Measurements from ENCODE around the gene KRTAP5-11.
"Not testable (repeated sequence)": the region's sequence is repeated elsewhere in the genome, so short reads cannot be mapped to it uniquely, and the experiment has no call there.

Gene KRTAP5-11

DNA sequence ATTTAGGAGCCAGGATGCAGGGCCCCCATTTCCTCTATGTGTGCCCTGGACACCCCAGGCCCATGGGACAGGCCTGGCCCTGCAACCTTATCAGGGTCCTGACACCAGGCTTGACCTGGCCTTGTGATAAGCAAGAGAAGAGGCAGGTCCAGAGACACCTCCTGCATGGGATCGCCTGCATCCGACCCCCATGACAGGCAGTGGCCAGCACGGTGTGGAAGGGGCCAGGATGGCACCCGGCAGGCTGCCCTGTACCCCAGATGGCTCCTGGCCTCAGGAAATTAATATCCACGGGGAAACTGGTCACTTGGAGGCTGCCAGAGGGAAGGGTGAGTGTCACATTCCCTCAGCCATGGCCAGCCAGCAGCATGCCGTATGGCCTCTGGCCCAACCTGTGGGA lies 27.7 kb downstream of the KRTAP5-11 start:
- no peak for DNase-seq

DNA sequence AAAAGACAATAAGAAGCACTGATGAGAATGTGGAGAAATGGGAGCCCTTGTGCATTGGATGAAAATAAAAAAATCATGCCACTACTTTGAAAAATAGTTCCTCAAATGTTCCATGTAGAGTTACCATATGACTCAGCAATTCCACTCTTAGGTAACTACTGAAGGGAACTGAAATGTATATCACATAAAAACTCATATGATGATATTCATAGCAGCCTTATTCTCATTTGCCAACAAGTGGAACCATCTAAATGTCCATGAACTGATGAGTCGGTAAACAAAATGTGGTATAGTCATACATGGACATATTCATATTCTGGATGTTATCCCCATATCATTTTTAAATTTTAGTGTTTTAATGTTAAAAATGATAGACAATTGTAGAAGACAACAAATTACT lies 31.0 kb downstream of the KRTAP5-11 start:
- DNase-seq: no peak

DNA sequence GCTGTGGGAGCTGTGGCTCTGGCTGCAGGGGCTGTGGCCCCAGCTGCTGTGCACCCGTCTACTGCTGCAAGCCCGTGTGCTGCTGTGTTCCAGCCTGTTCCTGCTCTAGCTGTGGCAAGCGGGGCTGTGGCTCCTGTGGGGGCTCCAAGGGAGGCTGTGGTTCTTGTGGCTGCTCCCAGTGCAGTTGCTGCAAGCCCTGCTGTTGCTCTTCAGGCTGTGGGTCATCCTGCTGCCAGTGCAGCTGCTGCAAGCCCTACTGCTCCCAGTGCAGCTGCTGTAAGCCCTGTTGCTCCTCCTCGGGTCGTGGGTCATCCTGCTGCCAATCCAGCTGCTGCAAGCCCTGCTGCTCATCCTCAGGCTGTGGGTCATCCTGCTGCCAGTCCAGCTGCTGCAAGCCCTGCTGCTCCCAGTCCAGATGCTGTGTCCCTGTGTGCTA lies 33.9 kb downstream of the KRTAP5-11 start:
- DNase-seq: no peak

DNA sequence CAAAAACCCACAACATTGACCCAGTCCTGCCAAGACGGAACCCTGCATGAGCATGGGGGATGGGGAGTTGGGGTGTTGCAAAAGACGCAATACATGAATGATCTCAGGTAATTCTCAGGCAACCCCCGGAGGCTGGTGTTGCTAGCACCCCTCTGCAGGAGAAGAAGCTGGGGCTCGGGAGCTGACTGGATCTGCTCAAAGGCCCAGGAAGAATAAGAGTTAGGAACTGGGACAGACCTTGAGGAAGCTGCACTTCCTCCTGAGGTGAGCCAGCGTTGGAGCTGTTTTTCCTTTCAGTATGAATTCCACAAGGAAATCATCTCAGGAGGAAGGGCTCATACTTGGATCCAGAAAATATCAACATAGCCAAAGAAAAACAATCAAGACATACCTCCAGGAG lies 34.6 kb downstream of the KRTAP5-11 start, which contains the start of gene KRTAP5-9:
KRTAP5-9 (plus strand) TSS at position 301 of the 400 bp plus-strand sequence. CDS start 238 bp downstream, outside the sequence.
- no peak for DNase-seq

DNA sequence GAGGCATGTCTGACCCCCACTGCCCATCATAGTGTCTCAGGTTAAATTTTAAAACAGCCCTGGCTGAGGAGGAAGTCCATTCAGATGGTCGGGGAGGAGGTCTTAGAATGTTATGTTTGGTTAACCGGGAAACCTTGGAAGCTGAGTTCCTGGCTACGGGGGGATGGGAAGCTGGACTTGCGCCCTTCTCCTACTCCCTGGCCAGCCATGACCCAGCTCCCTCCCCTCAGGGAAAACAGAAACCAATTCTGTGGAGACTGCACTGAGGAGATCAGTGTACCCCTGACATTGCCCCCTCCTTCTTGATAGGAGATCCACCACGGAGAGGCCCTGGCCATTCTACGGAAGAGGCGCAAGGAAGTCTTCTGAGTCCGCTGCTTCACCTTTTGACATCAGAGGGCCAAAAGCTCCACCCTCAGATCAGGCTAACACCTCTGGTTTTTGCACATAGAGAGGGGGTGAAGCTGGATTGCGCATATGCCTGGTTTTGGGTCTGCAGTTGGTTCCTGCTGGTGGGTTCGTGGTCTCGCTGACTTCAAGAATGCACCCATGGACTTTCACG lies 37.2 kb downstream of the KRTAP5-11 start:
- no peak for DNase-seq

DNA sequence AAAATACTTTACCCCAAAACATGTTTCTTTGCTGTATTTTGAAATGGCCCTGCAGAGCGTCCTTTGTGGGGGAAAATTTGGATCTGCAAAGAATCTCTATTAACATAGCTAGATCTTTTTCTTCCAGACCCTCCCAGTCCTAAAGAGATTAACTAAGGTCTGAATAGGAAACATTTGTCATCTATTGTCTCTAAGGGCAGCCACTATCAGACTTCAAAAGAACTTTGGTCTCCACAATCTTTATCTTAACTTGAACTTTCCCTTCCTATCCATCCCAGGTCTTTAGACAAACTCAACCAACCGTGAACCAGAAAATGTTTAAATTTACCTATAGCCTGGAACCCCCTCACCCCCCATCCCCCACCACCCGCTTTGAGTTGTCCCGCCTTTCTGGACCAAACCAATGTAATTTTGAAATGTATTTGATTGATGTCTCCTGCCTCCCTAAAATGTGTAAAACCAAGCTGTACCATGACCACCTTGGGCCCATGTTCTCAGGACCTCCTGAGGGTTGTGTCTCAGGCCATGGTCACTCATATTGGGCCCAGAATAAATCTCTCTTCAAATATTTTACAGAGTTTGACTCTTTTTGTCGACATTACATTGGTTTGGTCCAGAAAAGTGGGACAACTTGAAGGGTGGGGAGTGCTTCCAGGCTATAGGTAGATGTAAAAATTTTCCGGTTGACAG lies 38.0 kb downstream of the KRTAP5-11 start:
- DNase-seq: no peak

DNA sequence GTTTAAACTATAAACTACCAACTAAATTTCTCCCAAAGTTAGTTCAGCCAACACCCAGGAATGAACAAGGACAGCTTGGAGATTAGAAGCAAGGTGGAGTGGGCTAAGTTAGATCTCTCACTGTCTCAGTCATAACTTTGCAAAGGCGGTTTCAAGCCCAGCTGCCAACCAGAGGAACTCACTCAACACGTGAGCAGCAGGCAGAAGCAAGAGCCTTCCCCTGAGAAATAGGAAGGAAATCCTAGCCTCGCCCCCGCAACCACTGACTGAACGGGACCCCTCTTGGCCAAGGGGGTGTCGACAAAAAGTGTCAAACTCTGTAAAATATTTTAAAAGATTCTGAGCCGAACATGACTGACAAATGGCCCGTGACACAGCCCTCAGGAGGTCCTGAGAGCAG lies 38.8 kb downstream of the KRTAP5-11 start:
- DNase-seq: no peak

DNA sequence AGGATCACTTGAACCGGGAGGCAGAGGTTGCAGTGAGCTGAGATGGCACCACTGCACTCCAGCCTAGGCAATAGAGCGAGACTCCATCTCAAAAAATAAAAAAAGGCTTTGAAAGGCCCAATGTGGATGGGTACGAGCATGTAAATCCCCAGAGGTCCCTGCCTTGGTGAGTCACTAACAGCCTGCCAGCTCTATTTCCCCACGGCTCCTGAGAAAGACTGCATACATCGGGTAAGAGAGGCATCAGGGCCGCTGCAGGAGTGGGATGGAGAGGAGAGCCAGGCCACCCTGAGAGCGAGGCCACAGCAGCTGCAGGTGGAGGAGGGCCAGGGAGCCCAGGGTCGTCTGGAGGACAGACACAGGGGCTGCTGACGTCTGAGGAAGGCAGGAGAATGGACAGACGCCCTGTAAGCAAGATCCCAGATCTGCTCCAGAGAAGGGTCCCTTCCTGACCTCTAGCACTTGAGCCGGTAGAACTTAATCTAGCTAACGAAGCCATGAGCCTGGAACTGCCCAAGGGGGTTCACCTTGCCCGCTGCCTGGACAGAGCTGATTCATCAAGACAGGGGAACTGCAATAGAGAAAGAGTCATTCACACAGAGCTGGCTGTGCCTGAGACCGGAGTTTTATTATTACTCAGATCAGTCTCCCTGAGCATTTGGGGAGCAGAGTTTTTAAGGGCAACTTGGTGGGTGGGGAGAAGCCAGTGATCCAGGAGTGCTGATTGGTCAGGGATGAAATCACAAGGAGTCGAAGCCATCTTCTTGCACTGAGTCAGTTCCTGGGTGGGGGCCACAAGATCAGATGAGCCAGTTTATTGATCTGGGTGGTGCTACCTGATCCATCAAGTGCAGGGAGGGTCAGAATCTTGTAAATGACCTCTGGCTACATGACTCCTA lies 39.5 kb downstream of the KRTAP5-11 start:
- no peak for DNase-seq

DNA sequence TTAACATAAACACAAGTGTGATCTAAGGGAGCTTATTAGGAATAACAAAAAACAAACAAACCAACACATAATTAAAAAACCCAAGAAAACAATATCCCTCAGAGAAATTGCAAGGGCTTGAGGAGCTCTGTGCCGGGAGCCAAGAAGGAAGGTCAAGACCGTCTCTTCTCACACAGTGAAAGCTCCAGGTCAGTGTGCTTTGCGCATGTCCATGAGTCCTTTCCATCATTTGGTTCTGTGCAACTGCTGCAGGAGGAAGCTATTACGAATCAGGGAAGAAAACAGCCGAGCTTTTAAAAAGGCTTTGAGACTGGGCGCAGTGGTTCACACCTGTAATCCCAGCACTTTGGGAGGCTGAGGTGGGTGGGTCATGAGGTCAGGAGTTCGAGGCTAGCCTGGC lies 40.3 kb downstream of the KRTAP5-11 start:
- no peak for DNase-seq

DNA sequence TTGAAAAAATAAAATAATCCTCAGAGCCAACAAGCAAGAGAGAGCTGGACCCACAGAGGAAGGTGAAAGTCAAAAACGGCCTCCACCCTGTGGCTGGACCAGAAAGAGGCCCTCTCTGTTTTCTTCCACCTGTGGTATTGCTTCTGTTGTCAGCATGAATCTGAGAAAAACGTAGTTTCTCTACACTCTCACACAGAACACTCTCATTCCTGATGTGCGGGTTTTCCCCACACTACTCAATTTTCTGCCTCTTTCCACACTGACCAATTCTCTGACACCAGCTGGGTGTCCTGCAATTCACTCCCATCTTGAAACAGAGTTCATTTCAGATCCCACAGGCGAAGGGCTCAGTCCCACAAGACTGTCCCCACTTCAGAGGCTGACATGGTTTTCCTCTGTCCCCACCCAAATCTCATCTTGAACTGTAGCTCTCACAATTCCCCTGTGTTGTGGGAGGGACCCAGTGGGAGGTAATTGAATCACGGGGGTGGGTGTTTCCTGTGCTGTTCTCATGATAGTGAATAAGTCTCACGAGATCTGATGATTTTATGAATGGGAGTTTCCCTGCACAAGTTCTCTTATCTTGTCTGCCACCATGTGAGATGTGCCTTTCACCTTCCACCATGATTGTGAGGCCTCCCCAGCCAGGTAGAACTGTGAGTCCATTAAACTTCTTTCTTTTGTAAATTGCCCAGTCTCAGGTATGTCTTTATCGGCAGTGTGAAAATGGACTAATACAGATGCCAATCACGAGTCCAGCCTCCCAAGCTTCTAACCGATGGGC lies 42.0 kb downstream of the KRTAP5-11 start:
- not testable (repeated sequence) for DNase-seq

DNA sequence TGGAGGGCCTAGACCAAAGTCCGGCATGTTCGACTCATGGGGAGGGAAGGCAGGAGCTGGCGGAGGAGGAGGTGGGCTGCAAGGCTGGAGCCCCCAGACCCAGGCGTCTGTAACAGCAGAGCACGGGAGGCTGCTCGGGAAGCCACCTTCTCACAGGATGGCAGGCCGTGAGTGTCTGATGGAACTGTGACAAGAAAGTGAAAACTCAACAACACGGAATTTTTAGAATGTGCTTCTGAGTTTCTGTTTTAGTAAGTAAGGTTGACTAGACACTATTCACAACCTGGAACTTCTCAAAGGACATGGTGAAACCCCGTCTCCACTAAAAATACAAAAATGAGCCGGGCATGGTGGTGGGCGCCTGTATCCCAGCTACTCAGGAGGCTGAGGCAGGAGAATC lies 42.7 kb downstream of the KRTAP5-11 start:
- DNase-seq: not testable (repeated sequence)

DNA sequence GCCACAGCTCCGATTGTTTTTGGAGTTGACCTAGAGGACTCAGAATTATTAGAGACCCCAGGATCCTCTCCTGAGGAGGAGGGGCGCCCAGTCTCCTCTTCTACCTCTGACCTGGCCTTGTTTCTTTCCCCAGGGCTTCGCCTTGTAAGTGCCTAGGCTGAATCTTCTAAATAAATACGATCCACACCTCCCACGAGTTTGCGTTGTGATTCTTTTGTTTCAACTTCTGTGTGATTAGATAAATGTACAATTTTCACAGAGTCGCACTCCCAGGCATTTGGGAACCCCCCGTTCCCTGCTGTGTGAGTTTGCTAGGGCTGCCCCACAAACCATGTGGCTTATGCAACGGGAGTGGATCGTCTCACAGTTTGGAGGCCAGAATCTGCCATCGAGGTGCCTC lies 43.7 kb downstream of the KRTAP5-11 start:
- DNase-seq: no peak

DNA sequence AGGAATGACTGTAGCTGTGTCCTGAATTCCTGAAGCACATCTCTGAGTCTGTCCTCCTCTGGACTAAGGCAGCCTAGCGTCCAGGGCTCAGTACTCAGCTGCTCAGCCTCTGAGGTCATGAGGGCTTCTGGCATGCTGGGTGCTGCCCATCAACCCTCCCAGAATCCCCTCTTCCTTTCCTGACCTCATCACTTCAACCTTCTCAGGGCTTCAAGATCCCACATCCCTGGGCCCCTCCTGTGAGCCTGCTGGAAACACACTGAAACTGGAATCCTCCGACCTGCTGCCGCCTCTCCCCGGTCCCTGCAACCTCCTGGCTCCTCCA lies 44.0 kb downstream of the KRTAP5-11 start:
- DNase-seq: no peak

DNA sequence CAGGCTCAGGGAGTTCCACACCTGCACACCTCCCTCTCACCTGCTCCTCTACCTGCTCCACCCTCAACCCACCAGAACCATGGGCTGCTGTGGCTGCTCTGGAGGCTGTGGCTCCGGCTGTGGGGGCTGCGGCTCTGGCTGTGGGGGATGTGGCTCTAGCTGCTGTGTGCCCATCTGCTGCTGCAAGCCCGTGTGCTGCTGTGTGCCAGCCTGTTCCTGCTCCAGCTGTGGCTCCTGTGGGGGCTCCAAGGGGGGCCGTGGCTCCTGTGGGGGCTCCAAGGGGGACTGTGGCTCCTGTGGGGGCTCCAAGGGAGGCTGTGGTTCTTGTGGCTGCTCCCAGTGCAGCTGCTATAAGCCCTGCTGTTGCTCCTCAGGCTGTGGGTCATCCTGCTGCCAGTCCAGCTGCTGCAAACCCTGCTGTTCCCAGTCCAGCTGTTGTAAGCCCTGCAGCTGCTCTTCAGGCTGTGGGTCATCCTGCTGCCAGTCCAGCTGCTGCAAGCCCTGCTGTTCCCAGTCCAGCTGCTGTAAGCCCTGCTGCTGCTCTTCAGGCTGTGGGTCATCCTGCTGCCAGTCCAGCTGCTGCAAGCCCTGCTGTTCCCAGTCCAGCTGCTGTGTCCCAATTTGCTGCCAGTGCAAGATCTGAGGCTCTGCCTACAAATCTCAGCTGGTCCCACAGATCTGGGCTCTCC lies 44.6 kb downstream of the KRTAP5-11 start, which contains the start of gene KRTAP5-8:
KRTAP5-8 (plus strand) TSS at position 49 of the 689 bp plus-strand sequence; CDS start at position 80, 31 bp downstream.
- DNase-seq: not testable (repeated sequence)

DNA sequence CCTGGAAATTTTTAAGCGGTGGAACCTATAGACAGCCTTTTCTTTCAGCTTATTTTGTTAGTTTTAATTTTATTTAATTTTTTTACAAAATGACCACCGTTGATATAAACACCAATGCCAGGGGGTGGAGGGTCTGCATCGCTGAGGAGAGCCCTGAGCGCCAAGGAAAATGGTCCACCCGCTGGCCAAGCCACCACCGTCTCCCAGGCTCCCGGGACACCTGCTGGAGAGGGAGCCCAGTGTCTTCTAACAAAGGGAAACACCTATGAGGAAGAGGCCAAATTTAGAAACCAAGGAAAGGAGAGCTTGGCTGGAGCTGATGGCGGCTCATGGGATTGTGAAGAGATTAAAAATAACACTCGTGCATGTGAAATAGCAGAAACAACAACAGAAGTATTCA lies 45.1 kb downstream of the KRTAP5-11 start:
- no peak for DNase-seq

DNA sequence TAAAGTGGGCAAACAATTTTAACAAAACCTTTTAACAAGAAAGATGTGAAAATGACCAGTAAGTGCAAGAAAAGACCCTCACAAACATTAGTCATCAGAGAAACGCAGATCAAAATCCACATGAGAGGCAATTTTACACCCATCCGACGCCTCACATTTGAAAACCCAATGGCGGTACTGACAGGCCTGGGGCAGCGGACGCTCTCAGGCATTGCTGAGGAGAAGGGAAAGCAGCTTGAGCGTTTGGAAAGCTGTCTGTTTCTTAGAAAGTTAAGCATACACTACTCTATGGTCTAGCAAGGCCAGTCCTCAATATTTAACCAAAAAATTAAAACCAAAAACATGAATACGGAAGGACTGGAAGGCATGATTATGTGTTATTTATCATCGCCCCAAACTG lies 46.9 kb downstream of the KRTAP5-11 start:
- no peak for DNase-seq

DNA sequence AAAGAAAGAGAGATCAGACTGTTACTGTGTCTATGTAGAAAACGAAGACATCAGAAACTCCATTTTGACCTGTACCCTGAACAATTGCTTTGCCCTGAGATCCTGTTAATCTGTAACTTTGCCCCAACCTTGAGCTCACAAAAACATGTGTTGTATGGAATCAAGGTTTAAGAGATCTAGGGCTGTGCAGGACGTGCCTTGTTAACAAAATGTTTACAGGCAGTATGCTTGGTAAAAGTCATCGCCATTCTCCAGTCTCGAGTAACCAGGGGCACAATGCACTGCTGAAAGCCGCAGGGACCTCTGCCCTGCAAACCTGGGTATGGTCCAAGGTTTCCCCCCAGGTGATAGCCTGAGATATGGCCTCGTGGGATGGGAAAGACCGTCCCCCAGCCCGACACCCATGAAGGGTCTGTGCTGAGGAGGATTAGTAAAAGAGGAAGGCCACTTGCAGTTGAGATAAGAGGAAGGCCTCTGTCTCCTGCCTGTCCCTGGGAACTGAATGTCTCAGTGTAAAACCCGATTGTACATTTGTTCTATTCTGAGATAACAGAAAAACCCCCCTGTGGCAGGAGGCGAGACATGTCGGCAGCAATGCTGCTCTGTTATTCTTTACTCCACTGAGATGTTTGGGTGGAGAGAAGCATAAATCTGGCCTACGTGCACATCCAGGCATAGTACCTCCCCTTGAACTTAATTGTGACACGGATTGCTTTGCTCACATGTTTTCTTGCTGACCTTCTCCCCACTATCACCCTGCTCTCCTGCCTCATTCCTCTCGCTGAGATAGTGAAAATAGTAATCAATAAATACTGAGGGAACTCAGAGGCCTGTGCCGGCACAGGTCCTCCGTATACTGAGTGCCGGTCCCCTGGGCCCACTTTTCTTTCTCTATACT lies 47.7 kb downstream of the KRTAP5-11 start:
- not testable (repeated sequence) for DNase-seq

DNA sequence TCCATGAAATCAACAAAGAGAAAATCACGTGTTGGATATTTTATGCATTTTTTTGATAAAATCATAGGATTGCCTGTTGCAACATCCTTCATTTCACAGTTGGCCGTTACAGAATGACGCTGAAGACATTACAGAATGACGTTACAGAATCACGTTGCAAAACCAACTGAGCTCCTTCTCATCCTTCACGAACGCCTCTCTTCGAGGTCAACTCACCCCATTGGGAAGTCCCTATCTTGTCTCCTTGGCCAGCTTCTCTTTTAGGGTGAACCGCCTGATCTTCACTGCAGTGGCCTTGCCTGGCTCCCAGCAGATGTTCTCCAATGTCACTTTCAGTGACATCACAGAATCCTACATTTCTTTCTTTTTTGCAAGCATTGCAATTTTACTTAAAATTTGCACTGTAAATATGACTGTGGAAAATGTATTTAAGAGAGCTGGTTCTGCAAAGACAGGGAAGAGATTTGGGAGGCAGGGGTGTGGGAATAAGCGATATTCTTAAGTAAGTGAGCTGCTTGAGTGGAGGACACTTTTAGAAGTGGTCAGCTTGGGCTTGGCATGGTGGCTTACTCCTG lies 50.6 kb downstream of the KRTAP5-11 start:
- no peak for DNase-seq
